OCI-LY3 (cell line): ENCODE data around the gene NMNAT1.

Experiments used
- EZH2phosphoT487 ChIP-seq: fragments of 200-600 bp; shearing (Covaris generic); IDR thresholded peaks from 2 replicates; pipeline ENCODE4 v1.6.1; 2018; ENCODE audit warnings: antibody characterized with exemption, mixed run types, low read depth
- TF ChIP-seq, protein P1 (sequence below): fragments of 200-600, 300-600 bp; sonication (generic); IDR thresholded peaks from 2 replicates; pipeline ENCODE4 v1.5.1; 2014; ENCODE audit warnings: antibody characterized with exemption, low read length, low read depth

DNA sequence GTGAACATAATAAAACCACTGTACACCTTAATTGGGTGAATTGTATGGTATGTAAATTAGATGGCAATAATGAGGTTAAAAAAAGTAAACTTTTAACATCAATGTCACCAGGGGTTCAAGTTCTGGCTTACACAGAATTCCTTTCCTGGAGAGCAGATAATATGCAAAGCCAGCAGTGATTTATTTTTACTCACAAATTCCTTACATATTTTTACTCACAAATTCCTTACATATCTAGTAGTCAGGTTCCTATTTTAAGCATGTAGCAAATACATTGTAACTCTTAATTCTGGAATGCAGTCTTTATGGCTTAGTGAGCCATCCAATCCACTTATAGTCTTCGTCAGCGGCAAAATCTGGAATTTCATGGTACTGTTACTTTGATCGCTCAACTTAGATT lies 88.2 kb downstream of the NMNAT1 start:
- TF ChIP-seq EZH2phosphoT487: no peak
- TF ChIP-seq, protein P1, sequence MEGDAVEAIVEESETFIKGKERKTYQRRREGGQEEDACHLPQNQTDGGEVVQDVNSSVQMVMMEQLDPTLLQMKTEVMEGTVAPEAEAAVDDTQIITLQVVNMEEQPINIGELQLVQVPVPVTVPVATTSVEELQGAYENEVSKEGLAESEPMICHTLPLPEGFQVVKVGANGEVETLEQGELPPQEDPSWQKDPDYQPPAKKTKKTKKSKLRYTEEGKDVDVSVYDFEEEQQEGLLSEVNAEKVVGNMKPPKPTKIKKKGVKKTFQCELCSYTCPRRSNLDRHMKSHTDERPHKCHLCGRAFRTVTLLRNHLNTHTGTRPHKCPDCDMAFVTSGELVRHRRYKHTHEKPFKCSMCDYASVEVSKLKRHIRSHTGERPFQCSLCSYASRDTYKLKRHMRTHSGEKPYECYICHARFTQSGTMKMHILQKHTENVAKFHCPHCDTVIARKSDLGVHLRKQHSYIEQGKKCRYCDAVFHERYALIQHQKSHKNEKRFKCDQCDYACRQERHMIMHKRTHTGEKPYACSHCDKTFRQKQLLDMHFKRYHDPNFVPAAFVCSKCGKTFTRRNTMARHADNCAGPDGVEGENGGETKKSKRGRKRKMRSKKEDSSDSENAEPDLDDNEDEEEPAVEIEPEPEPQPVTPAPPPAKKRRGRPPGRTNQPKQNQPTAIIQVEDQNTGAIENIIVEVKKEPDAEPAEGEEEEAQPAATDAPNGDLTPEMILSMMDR: no peak
